Spinal cord (tissue), 10 donors: ENCODE data around the gene THBS1. TPM values are rescaled to one million over a fixed set of nuclear protein-coding genes. Genes with fewer than 3 reads are reported as not detected.

Source experiments
- DNase-seq, 6 donors: peaks; one replicate each; pipeline versions ENCODE4 v3.0.0 to v3.0.0-alpha.2; 2013 to 2015; ENCODE audit warnings: low spot score in 6 of 6, low read depth in 4 of 6
- H3K27ac ChIP-seq: one replicate; pipeline ENCODE4 v1.5.1; 2013; ENCODE audit warnings: low read depth, low read length, control low read depth
- H3K27me3 ChIP-seq: one replicate; pipeline ENCODE4 v1.6.1; 2013; ENCODE audit warnings: low read length; ENCODE audit not compliant: control insufficient read depth, insufficient read depth
- H3K36me3 ChIP-seq: one replicate; pipeline ENCODE4 v1.6.1; 2013; ENCODE audit warnings: low read length; ENCODE audit not compliant: control insufficient read depth, insufficient read depth
- H3K4me1 ChIP-seq: one replicate; pipeline ENCODE4 v1.6.1; 2013; ENCODE audit warnings: low read length; ENCODE audit not compliant: control insufficient read depth, insufficient read depth
- H3K4me3 ChIP-seq: one replicate; pipeline ENCODE4 v1.5.1; 2013; ENCODE audit warnings: low read depth, low read length, control low read depth
- H3K9me3 ChIP-seq: one replicate; pipeline ENCODE4 v1.6.1; 2013; ENCODE audit warnings: low read length; ENCODE audit not compliant: control insufficient read depth, insufficient read depth
- WGBS: methylation state at CpG from one replicate; pipeline ENCODE4 v1.1.5; 2013; ENCODE audit warnings: missing lambda C conversion rate; ENCODE audit not compliant: insufficient coverage; 5-methylcytosine and 5-hydroxymethylcytosine counted together
- polyA plus RNA-seq, 2 donors: library from polyadenylated mRNA; unstranded; fragments of 120-200 nt; gene quantifications; one replicate each; pipeline ENCODE4 v1.2.1, GENCODE V29; 2013; ENCODE audit not compliant: insufficient read length in 2 of 2
- total RNA-seq, 2 donors: library from RNA; depleted of rRNA in 1 of 2; stranded (reverse); fragments of 120-200 nt in 1 of 2; fragments of >200 nt in 1 of 2; gene quantifications; one replicate each; pipeline versions ENCODE4 v1.2.3 to v1.2.4, GENCODE V29; 2013 to 2014
- donor health status: healthy.

Gene THBS1
- total and polyA plus RNA-seq, 4 donors, result 20.8 to 70.6 (median 35.4) TPM

DNA sequence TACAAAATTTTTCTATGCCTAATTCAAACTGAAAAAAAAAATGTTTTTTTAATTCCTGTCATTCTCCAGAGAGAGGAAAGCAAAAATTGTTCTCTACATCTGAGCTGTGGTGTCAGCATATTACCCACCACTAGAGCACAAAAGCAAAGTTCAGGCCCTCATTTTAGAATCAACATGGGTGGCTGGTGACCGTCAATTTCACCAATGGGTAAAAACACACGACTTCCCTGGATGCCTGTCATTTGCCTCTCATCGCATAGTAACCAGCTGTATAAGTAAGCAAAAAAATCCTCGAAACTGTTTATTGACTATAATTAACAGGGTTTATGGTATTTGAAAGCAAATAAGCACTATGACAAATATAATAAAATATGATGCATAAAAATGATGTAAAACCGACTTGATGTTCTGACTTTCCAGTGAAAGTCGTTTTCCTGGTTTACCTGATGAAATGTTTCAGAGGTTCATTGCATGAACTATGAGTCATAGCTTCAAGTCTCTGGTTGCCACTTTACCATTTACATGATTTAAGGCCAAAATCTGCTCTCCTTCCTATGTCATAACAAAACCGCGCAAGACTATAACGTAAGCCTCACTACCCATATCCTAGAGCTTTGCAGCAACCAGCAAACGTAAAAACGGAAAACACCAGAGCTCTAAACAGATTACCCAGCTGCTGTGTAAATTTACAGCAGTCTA is 60.5 kb downstream of the THBS1 start:
- H3K4me3 ChIP-seq, result no peak overlapping the region
- whole genome bisulfite sequencing, result 97% methylated on average over 5 of the region's 11 CpGs
- DNase-seq, result peak in 1 of 6 donors; percentile 50
- H3K36me3 ChIP-seq, result peaks cover 3% of the 10 kb centered on the region
- no peaks in the 10 kb centered on the region for H3K9me3 ChIP-seq
- H3K27me3 ChIP-seq, result no peaks in the 10 kb centered on the region
- peaks cover 3% of the 10 kb centered on the region for H3K4me1 ChIP-seq
- H3K27ac ChIP-seq, result no peak overlapping the region

- Histone ChIP-seq H3K4me1 (peaks cover 3% of the 10 kb centered on the region), H3K4me3 (no peak overlapping the region), H3K27ac (no peak overlapping the region), H3K27me3 (no peaks in the 10 kb centered on the region), H3K9me3 (no peaks in the 10 kb centered on the region), H3K36me3 (peaks cover 3% of the 10 kb centered on the region)
- DNase-seq, result peak in 1 of 6 donors; percentile 37
- 75% methylated on average over 3 of the region's 5 CpGs for WGBS
Measured at GRCh38 chr15:39642011-39642640, 61.2 kb downstream of the THBS1 start.

- no peak overlapping the region for H3K4me3 ChIP-seq
- H3K36me3 ChIP-seq, result peaks cover 3% of the 10 kb centered on the region
- WGBS, result no CpG with 5 or more reads among the region's 1 CpG
- no peak overlapping the region for H3K27ac ChIP-seq
- peaks cover 3% of the 10 kb centered on the region for H3K4me1 ChIP-seq
- H3K9me3 ChIP-seq, result no peaks in the 10 kb centered on the region
- no peaks in the 10 kb centered on the region for H3K27me3 ChIP-seq
- DNase-seq, result no peak
Measured at GRCh38 chr15:39643727-39644126, 62.8 kb downstream of the THBS1 start.

- peaks cover 3% of the 10 kb centered on the region for H3K4me1 ChIP-seq
- H3K27me3 ChIP-seq, result no peaks in the 10 kb centered on the region
- H3K4me3 ChIP-seq, result no peak overlapping the region
- H3K27ac ChIP-seq, result no peak overlapping the region
- 40% methylated on average over 13 of the region's 13 CpGs for WGBS
- H3K36me3 ChIP-seq, result peaks cover 3% of the 10 kb centered on the region
- H3K9me3 ChIP-seq, result no peaks in the 10 kb centered on the region
- DNase-seq, result no peak
Measured at GRCh38 chr15:39644136-39644535, 63.3 kb downstream of the THBS1 start.

DNA sequence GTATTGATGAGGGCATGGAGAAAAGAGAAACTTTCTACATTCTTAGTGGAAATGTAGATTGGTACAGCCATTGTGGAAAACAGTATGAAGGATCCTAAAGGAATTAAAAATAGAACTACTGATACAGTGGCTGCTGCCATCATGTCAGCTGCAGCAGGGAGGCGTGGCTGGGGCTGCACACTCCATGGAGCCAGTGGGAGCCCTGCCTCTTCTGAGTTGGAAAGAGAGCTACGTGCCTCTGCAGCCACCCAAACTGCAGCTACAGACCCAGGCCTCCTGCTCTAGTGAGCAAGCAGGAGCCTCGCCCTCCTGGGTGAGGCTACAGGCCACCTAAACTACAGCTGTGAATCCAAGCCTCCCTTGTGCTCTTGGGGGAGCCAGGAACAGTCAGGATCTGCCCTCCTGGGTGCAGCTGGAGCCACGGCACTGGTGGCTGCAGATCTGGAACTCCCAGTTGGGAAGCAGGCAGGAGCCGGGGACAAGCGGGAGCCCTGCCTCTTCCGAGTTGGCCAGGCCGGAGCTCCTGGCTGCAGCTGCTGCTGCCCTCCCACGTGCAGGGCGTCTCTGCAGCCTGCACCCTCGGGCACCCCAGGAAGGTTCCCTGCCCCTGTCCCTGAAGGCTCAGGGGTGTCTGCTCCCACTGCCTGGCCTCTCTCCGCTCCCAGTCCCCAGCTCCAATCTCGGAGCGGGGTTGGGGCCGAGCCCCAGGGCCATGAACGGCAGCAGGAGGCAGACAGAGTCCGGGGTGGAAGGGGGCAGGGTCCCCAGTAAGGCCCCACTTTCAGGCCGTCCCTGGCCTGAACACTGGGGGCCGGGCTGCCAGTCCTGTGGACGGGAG is 64.5 kb downstream of the THBS1 start:
- Histone ChIP-seq H3K9me3 (no peaks in the 10 kb centered on the region), H3K36me3 (peaks cover 3% of the 10 kb centered on the region), H3K4me1 (peaks cover 3% of the 10 kb centered on the region), H3K27ac (no peak overlapping the region), H3K4me3 (no peak overlapping the region), H3K27me3 (no peaks in the 10 kb centered on the region)
- WGBS, result 89% methylated on average over 18 of the region's 20 CpGs
- DNase-seq, result no peak

DNA sequence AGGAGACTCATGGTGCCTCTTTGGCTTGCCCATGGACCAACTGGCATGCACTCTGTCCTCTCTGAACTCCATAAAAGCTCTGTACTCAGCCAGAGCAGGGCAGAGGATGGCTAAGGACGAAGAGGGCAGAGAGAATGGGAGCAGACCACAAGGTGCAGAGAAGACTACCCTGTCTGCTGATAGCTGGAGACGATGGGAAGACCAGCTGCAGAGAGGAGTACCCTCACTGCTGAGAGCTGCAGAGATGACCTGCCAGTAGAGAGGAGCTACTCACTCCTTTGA is 65.0 kb downstream of the THBS1 start:
- Histone ChIP-seq H3K27me3 (no peaks in the 10 kb centered on the region), H3K36me3 (peaks cover 3% of the 10 kb centered on the region), H3K27ac (no peak overlapping the region), H3K4me1 (peaks cover 3% of the 10 kb centered on the region), H3K9me3 (no peaks in the 10 kb centered on the region), H3K4me3 (no peak overlapping the region)
- DNase-seq, result no peak
- WGBS, result 100% methylated on average over 1 of the region's 2 CpGs

GRCh38 chr15:39646425-39646824 is 65.5 kb downstream of the THBS1 start:
- H3K4me3 ChIP-seq, result no peak overlapping the region
- H3K9me3 ChIP-seq, result no peaks in the 10 kb centered on the region
- no peak overlapping the region for H3K27ac ChIP-seq
- H3K36me3 ChIP-seq, result peaks cover 3% of the 10 kb centered on the region
- DNase-seq, result no peak
- H3K4me1 ChIP-seq, result peaks cover 3% of the 10 kb centered on the region
- no peaks in the 10 kb centered on the region for H3K27me3 ChIP-seq
- WGBS, result no CpG with 5 or more reads among the region's 5 CpGs

Other genes starting within 250 kb of the THBS1 start
- 1 to 10 TPM; 6.0 to 7.3 TPM for gene FSIP1, start 201.8 kb downstream of the THBS1 start, total RNA-seq
- gene FSIP1, start 201.8 kb downstream of the THBS1 start, polyA plus RNA-seq, result 1 to 10 TPM; 3.6 to 4.1 TPM